Hepatocyte (in vitro differentiated cells): ENCODE measurements around the gene TRAPPC3. TPM values are rescaled to one million over a fixed set of nuclear protein-coding genes. Genes with fewer than 3 reads are reported as not detected.

Experiments
- DNase-seq: peaks from one replicate; pipeline ENCODE4 v3.0.0-alpha.2; 2016; ENCODE audit warnings: low spot score
- H2AFZ ChIP-seq: fragments of 200-600 bp; sonication (generic); 2 replicates; pipeline ENCODE4 v1.6.0; 2016; ENCODE audit warnings: antibody characterized with exemption, mild to moderate bottlenecking
- H3K27ac ChIP-seq: fragments of 200-600 bp; sonication (generic); 2 replicates; pipeline ENCODE4 v1.5.1; 2016; ENCODE audit warnings: mild to moderate bottlenecking
- H3K27me3 ChIP-seq: fragments of 200-600 bp; sonication (generic); 2 replicates; pipeline ENCODE4 v1.6.1; 2016
- H3K36me3 ChIP-seq: fragments of 200-600 bp; sonication (generic); replicated peaks from 2 replicates; pipeline ENCODE4 v1.5.1; 2016; ENCODE audit warnings: low read depth; ENCODE audit not compliant: insufficient read depth
- H3K4me1 ChIP-seq: fragments of 200-600 bp; sonication (generic); 2 replicates; pipeline ENCODE4 v1.5.1; 2016; ENCODE audit warnings: mild to moderate bottlenecking, moderate library complexity; ENCODE audit not compliant: insufficient read depth
- H3K4me2 ChIP-seq: fragments of 200-600 bp; sonication (generic); 2 replicates; pipeline ENCODE4 v1.6.0; 2016
- H3K4me3 ChIP-seq: fragments of 200-600 bp; sonication (generic); 2 replicates; pipeline ENCODE4 v1.5.1; 2016; ENCODE audit warnings: mild to moderate bottlenecking
- H3K79me2 ChIP-seq: fragments of 200-600 bp; sonication (generic); 2 replicates; pipeline ENCODE4 v1.6.0; 2017; ENCODE audit warnings: mild to moderate bottlenecking
- H3K9me2 ChIP-seq: fragments of 200-600 bp; sonication (generic); replicated peaks from 2 replicates; pipeline ENCODE4 v1.6.0; 2017; ENCODE audit warnings: mild to moderate bottlenecking; ENCODE audit not compliant: insufficient read depth
- H3K9me3 ChIP-seq: fragments of 200-600 bp; sonication (generic); 2 replicates; pipeline ENCODE4 v1.5.1; 2016; ENCODE audit warnings: low read depth, mild to moderate bottlenecking
- H4K20me1 ChIP-seq: fragments of 200-600 bp; sonication (generic); 2 replicates; pipeline ENCODE4 v1.6.0; 2016; ENCODE audit warnings: mild to moderate bottlenecking; ENCODE audit not compliant: insufficient read depth, poor library complexity, severe bottlenecking
- EZH2 ChIP-seq: fragments of 200-600 bp; sonication (generic); IDR thresholded peaks from 2 replicates; pipeline ENCODE4 v1.6.1; 2016; ENCODE audit warnings: antibody characterized with exemption, mild to moderate bottlenecking, borderline replicate concordance
- EZH2phosphoT487 ChIP-seq: fragments of 200-600 bp; sonication (generic); IDR thresholded peaks from one replicate; pipeline ENCODE4 v1.6.1; 2018; ENCODE audit warnings: antibody characterized with exemption, mild to moderate bottlenecking, low read depth, moderate library complexity; ENCODE audit not compliant: unreplicated experiment, severe bottlenecking
- WGBS: methylation state at CpG from one replicate; pipeline ENCODE4 v1.1.6; 2016; ENCODE audit warnings: low lambda C conversion rate; ENCODE audit errors: missing lambda C conversion rate; 5-methylcytosine and 5-hydroxymethylcytosine counted together
- polyA plus RNA-seq: library from polyadenylated mRNA; unstranded; fragments of >200 nt; fragmentation: Nextera tagmentation; extraction: Ambion mirVana; gene quantifications from 2 replicates; pipeline ENCODE4 v1.2.1, GENCODE V29; 2016
- total RNA-seq: library from RNA; depleted of rRNA; stranded (reverse); fragments of >200 nt; gene quantifications from 2 replicates; pipeline ENCODE4 v1.2.3, GENCODE V29; 2014
- TF ChIP-seq, protein P1 (sequence below): fragments of 200-600 bp; sonication (generic); IDR thresholded peaks from 2 replicates; pipeline ENCODE4 v1.5.1; 2016; ENCODE audit warnings: antibody characterized with exemption, mild to moderate bottlenecking; ENCODE audit not compliant: poor library complexity

Gene TRAPPC3
- total and polyA plus RNA-seq, 2 experiments from 2014 or later: 128 to 131 TPM

DNA sequence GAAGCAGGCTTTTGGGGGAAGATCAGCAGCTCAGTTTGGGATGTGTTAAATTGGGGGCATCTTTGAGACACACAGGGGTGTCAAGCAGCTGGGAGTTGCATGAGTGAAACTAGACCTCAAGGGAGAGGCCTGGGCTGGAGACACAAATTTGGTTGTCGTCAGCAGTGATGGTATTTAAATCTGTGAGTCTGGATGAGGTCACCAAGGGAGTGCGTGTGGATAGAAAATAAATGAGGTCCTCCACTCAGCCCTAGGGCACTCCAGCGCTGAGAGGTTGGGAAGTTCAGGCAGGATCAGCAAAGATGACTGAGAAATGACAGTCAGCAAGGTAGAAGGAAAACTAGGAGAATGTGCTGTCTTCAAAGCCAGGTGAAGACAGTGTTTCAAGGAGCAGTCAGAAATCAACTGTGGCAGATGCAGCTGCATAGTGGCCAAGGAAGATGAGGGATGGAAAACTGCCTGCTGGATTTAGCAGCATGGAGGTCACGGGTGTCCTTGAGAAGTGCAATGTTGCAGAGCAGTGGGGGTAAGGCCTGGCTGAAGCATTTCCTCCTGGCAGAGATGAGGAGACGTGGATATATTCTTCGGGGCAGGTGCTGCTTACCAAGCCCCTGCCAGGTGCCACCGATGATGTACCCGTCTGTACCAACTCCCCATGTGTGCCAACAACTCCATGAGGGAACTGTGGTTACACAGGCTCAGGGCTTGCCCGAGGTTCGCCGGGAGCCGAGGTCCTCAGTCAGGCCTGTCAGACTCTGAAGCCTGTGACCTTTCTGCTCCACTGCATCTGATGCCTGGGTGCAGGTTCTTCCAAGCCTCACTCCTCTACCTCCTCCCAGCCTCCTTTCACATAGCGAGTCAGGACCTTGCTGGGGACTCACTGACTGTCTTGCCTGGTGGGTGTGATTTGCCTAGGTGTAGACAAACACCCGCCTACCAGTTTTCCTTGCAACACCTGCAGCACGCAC lies 17.9 kb upstream of the TRAPPC3 start:
- Histone ChIP-seq H3K36me3 (no peaks in the 10 kb centered on the region), H3K4me2 (no peak overlapping the region), H3K27me3 (no peaks in the 10 kb centered on the region), H3K27ac (no peak overlapping the region), H4K20me1 (peaks cover 69% of the 10 kb centered on the region), H3K79me2 (peaks cover 92% of the 10 kb centered on the region), H3K4me1 (peaks cover 7% of the 10 kb centered on the region), H2AFZ (no peak overlapping the region), H3K9me2 (no peaks in the 10 kb centered on the region), H3K4me3 (no peak overlapping the region), H3K9me3 (no peaks in the 10 kb centered on the region)
- no peak for DNase-seq
- TF ChIP-seq, protein P1, sequence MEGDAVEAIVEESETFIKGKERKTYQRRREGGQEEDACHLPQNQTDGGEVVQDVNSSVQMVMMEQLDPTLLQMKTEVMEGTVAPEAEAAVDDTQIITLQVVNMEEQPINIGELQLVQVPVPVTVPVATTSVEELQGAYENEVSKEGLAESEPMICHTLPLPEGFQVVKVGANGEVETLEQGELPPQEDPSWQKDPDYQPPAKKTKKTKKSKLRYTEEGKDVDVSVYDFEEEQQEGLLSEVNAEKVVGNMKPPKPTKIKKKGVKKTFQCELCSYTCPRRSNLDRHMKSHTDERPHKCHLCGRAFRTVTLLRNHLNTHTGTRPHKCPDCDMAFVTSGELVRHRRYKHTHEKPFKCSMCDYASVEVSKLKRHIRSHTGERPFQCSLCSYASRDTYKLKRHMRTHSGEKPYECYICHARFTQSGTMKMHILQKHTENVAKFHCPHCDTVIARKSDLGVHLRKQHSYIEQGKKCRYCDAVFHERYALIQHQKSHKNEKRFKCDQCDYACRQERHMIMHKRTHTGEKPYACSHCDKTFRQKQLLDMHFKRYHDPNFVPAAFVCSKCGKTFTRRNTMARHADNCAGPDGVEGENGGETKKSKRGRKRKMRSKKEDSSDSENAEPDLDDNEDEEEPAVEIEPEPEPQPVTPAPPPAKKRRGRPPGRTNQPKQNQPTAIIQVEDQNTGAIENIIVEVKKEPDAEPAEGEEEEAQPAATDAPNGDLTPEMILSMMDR: no peak
- TF ChIP-seq EZH2phosphoT487 (no peak), EZH2 (no peak)
- 96% methylated on average over 15 of the region's 15 CpGs for WGBS

DNA sequence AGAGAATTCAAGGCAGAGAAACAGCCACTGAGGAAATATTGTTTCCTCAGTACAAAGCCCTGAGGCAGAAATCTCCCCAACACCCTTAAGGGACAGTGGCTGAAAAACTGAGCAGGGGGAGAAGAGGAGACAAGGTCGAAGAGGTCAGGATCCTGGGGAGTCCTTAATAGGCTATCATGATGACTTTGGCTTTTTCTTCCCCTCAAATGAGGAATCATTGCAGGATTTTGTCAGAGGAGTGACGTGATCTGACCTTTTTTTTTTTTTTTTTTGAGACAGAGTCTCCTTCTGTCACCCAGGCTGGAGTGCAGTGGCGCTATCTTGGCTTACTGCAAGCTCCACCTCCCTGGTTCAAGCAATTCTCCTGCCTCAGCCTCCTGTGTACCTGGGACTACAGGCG lies 16.9 kb upstream of the TRAPPC3 start:
- no peak for DNase-seq
- Histone ChIP-seq H3K9me2 (no peaks in the 10 kb centered on the region), H3K4me1 (peaks cover 17% of the 10 kb centered on the region), H3K9me3 (no peaks in the 10 kb centered on the region), H3K27ac (no peak overlapping the region), H3K27me3 (no peaks in the 10 kb centered on the region), H3K4me2 (no peak overlapping the region), H2AFZ (no peak overlapping the region), H3K4me3 (no peak overlapping the region), H3K36me3 (no peaks in the 10 kb centered on the region), H4K20me1 (peaks cover 80% of the 10 kb centered on the region), H3K79me2 (peaks cover 97% of the 10 kb centered on the region)
- WGBS: 93% methylated on average over 4 of the region's 4 CpGs
- TF ChIP-seq EZH2 (no peak), EZH2phosphoT487 (no peak)
- TF ChIP-seq, protein P1: no peak

DNA sequence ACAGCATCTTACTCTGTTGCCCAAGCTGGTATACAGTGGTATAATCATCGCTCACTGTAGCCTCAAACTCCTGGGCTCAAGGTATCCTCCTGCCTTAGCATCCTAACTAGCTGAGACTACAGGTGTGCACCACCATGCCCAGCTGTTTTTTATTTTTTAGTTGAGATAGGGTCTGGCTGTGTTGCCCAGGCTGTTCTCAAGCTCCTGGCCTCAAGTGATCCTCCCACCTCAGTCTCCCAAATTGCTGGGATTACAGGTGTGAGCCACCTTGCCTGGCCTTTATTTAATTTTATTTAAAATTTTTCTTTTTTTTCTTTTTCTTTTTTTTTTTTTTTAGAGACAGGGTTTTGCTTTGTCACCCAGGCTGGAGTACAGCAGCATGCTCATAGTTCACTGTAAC lies 15.9 kb upstream of the TRAPPC3 start:
- Histone ChIP-seq H4K20me1 (peaks cover 82% of the 10 kb centered on the region), H3K4me1 (peaks cover 25% of the 10 kb centered on the region), H3K9me2 (no peaks in the 10 kb centered on the region), H2AFZ (no peak overlapping the region), H3K9me3 (no peaks in the 10 kb centered on the region), H3K79me2 (peaks cover 99% of the 10 kb centered on the region), H3K36me3 (no peaks in the 10 kb centered on the region), H3K4me2 (no peak overlapping the region), H3K4me3 (no peak overlapping the region), H3K27me3 (no peaks in the 10 kb centered on the region), H3K27ac (no peak overlapping the region)
- 100% methylated on average over 1 of the region's 1 CpG for WGBS
- no peak for DNase-seq
- TF ChIP-seq, protein P1: no peak
- TF ChIP-seq EZH2 (no peak), EZH2phosphoT487 (no peak)
